Karpas-422 (cell line): ENCODE measurements around the gene MMP27. TPM values are rescaled to one million over a fixed set of nuclear protein-coding genes. Genes with fewer than 3 reads are reported as not detected.

ENCODE experiments used
- DNase-seq: peaks from one replicate; pipeline ENCODE4 v3.0.0-alpha.2; 2015
- H2AFZ ChIP-seq: fragments of 200-600 bp; sonication (generic); 2 replicates; pipeline ENCODE4 v1.6.1; 2014; ENCODE audit warnings: antibody characterized with exemption, low read length, mixed read lengths
- H3K27ac ChIP-seq: fragments of 200-600 bp; sonication (generic); 2 replicates; pipeline ENCODE4 v1.5.1; 2014; ENCODE audit warnings: mild to moderate bottlenecking, low read length, moderate library complexity
- H3K27me3 ChIP-seq: fragments of 200-600 bp; sonication (generic); 2 replicates; pipeline ENCODE4 v1.6.1; 2014; ENCODE audit warnings: low read length, mixed read lengths
- H3K36me3 ChIP-seq: fragments of 200-600 bp; sonication (generic); 2 replicates; pipeline ENCODE4 v1.6.1; 2014; ENCODE audit warnings: low read length, mixed read lengths; ENCODE audit not compliant: insufficient read depth
- H3K4me1 ChIP-seq: fragments of 200-600 bp; sonication (generic); 2 replicates; pipeline ENCODE4 v1.6.1; 2014; ENCODE audit warnings: mild to moderate bottlenecking, low read length, mixed read lengths
- H3K4me2 ChIP-seq: fragments of 200-600 bp; sonication (generic); 2 replicates; pipeline ENCODE4 v1.6.1; 2014; ENCODE audit warnings: low read length, low read depth, mild to moderate bottlenecking; ENCODE audit not compliant: poor library complexity, severe bottlenecking
- H3K4me3 ChIP-seq: fragments of 200-600 bp; sonication (generic); 2 replicates; pipeline ENCODE4 v1.5.1; 2014; ENCODE audit warnings: mild to moderate bottlenecking, antibody characterized with exemption, low read length, mixed read lengths
- H3K79me2 ChIP-seq: fragments of 200-600 bp; sonication (generic); 2 replicates; pipeline ENCODE4 v1.6.1; 2014; ENCODE audit warnings: mild to moderate bottlenecking, low read length, mixed read lengths
- H3K9ac ChIP-seq: fragments of 200-600 bp; sonication (generic); 2 replicates; pipeline ENCODE4 v1.6.0; 2014; ENCODE audit warnings: low read length
- H3K9me2 ChIP-seq: fragments of 200-600 bp; sonication (generic), shearing (Covaris generic); replicated peaks from 2 replicates; pipeline ENCODE4 v1.6.0; 2014; ENCODE audit warnings: mild to moderate bottlenecking, low read length, moderate library complexity; ENCODE audit not compliant: insufficient read depth
- H3K9me3 ChIP-seq: fragments of 300-700, 200-600 bp; sonication (generic); 2 replicates; pipeline ENCODE4 v1.6.1; 2014; ENCODE audit warnings: low read length, mixed read lengths
- H4K20me1 ChIP-seq: fragments of 200-600 bp; sonication (generic); 2 replicates; pipeline ENCODE4 v1.6.1; 2014; ENCODE audit warnings: mild to moderate bottlenecking, antibody characterized with exemption, low read length, low read depth; ENCODE audit not compliant: insufficient read depth
- total RNA-seq: library from RNA; depleted of rRNA; stranded (reverse); fragments of >200 nt; shearing (Covaris generic); gene quantifications from 2 replicates; pipeline ENCODE4 v1.2.3, GENCODE V29; 2014; ENCODE audit warnings: low replicate concordance; rRNA removed

Gene MMP27
- total RNA-seq, 1 experiment from 2014 or later: not detected

- H3K9me2 ChIP-seq: no peaks in the 10 kb centered on the region
- peaks cover 4% of the 10 kb centered on the region for H3K27me3 ChIP-seq
- no peak overlapping the region for H3K4me2 ChIP-seq
- no peak overlapping the region for H3K27ac ChIP-seq
- H3K9me3 ChIP-seq: peaks cover 6% of the 10 kb centered on the region; the same call in 1 of the 2 replicates
- no peaks in the 10 kb centered on the region for H3K4me1 ChIP-seq
- H4K20me1 ChIP-seq: no peaks in the 10 kb centered on the region
- no peak overlapping the region for H3K4me3 ChIP-seq
- DNase-seq: no peak
- no peak overlapping the region for H3K9ac ChIP-seq
- H2AFZ ChIP-seq: no peak overlapping the region
- H3K79me2 ChIP-seq: no peaks in the 10 kb centered on the region
- H3K36me3 ChIP-seq: no peaks in the 10 kb centered on the region
Observed at GRCh38 chr11:102656528-102656927, 49.0 kb downstream of the MMP27 start.

- Histone ChIP-seq H3K9ac (no peak overlapping the region), H4K20me1 (no peaks in the 10 kb centered on the region), H3K4me3 (no peak overlapping the region), H3K9me2 (no peaks in the 10 kb centered on the region), H2AFZ (no peak overlapping the region), H3K79me2 (no peaks in the 10 kb centered on the region), H3K27me3 (peaks cover 8% of the 10 kb centered on the region), H3K4me1 (no peaks in the 10 kb centered on the region), H3K9me3 (peaks cover 6% of the 10 kb centered on the region; the same call in 1 of the 2 replicates), H3K27ac (no peak overlapping the region), H3K4me2 (no peak overlapping the region), H3K36me3 (no peaks in the 10 kb centered on the region)
- DNase-seq: no peak
Observed at GRCh38 chr11:102655547-102655946, 50.0 kb downstream of the MMP27 start.

- no peak overlapping the region for H3K4me3 ChIP-seq
- no peak overlapping the region for H2AFZ ChIP-seq
- H3K27ac ChIP-seq: no peak overlapping the region
- H3K9me3 ChIP-seq: peaks cover 6% of the 10 kb centered on the region; the same call in 1 of the 2 replicates
- H3K9ac ChIP-seq: no peak overlapping the region
- no peaks in the 10 kb centered on the region for H3K9me2 ChIP-seq
- no peaks in the 10 kb centered on the region for H3K4me1 ChIP-seq
- H3K4me2 ChIP-seq: no peak overlapping the region
- no peaks in the 10 kb centered on the region for H4K20me1 ChIP-seq
- H3K36me3 ChIP-seq: no peaks in the 10 kb centered on the region
- peaks cover 8% of the 10 kb centered on the region for H3K27me3 ChIP-seq
- no peak for DNase-seq
- H3K79me2 ChIP-seq: no peaks in the 10 kb centered on the region
Observed at GRCh38 chr11:102654761-102655160, 50.8 kb downstream of the MMP27 start.

DNA sequence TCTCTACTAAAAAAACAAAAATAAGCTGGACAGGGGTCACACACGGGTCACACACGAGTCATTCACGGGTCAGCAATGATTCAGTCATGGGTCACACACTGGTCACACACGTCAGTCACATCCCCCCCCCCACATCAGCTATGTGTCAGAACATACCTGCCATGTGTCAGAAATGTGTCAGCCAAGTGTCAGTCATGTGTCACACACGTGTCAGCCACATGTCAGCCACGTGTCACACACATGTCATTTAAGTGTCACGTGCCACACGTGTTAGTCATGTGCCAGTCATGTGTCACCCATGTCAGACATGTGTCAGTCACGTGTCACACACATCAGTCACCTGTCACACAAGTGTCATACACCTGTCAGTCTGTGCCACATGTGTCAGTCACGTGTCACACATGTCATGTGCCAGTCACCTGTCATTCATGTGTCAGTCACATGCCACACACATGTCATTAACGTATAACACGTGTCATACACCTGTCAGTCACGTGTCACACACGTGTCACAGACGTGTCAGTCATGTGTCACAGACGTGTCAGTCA is 51.8 kb downstream of the MMP27 start:
- Histone ChIP-seq H3K36me3 (no peaks in the 10 kb centered on the region), H2AFZ (no peak overlapping the region), H3K27ac (no peak overlapping the region), H3K4me2 (no peak overlapping the region), H3K9me2 (no peaks in the 10 kb centered on the region), H4K20me1 (no peaks in the 10 kb centered on the region), H3K9ac (no peak overlapping the region), H3K79me2 (no peaks in the 10 kb centered on the region), H3K9me3 (peaks cover 6% of the 10 kb centered on the region; the same call in 1 of the 2 replicates), H3K27me3 (peaks cover 8% of the 10 kb centered on the region), H3K4me3 (no peak overlapping the region), H3K4me1 (no peaks in the 10 kb centered on the region)
- no peak for DNase-seq

- H4K20me1 ChIP-seq: no peaks in the 10 kb centered on the region
- no peak overlapping the region for H3K4me2 ChIP-seq
- no peak overlapping the region for H3K4me3 ChIP-seq
- no peaks in the 10 kb centered on the region for H3K79me2 ChIP-seq
- H3K27ac ChIP-seq: no peak overlapping the region
- H3K27me3 ChIP-seq: peaks cover 4% of the 10 kb centered on the region; the same call in 1 of the 2 replicates
- H3K9me3 ChIP-seq: no peaks in the 10 kb centered on the region
- H3K9me2 ChIP-seq: no peaks in the 10 kb centered on the region
- no peaks in the 10 kb centered on the region for H3K36me3 ChIP-seq
- H3K9ac ChIP-seq: no peak overlapping the region
- H3K4me1 ChIP-seq: no peaks in the 10 kb centered on the region
- no peak overlapping the region for H2AFZ ChIP-seq
- DNase-seq: no peak
Observed at GRCh38 chr11:102647430-102647829, 58.1 kb downstream of the MMP27 start.

GRCh38 chr11:102643941-102644340 is 61.6 kb downstream of the MMP27 start:
- H3K27me3 ChIP-seq: no peaks in the 10 kb centered on the region
- H3K79me2 ChIP-seq: no peaks in the 10 kb centered on the region
- H3K9me2 ChIP-seq: no peaks in the 10 kb centered on the region
- no peak overlapping the region for H3K27ac ChIP-seq
- no peak overlapping the region for H3K9ac ChIP-seq
- H3K4me2 ChIP-seq: no peak overlapping the region
- no peaks in the 10 kb centered on the region for H3K4me1 ChIP-seq
- no peak for DNase-seq
- no peaks in the 10 kb centered on the region for H3K36me3 ChIP-seq
- no peak overlapping the region for H2AFZ ChIP-seq
- no peaks in the 10 kb centered on the region for H4K20me1 ChIP-seq
- no peaks in the 10 kb centered on the region for H3K9me3 ChIP-seq
- H3K4me3 ChIP-seq: no peak overlapping the region

Other genes starting within 250 kb of the MMP27 start
- 0.34 TPM in 1 of 2 replicates, not detected in the other for gene MMP7, start 175.0 kb downstream of the MMP27 start, total RNA-seq
- not detected in 2 replicates for gene MMP20, start 80.4 kb downstream of the MMP27 start, total RNA-seq
- gene MMP8, start 19.2 kb upstream of the MMP27 start, total RNA-seq: not detected in 2 replicates
- not detected in 2 replicates for gene MMP10, start 74.9 kb upstream of the MMP27 start, total RNA-seq
- not detected in 2 replicates for gene MMP1, start 92.4 kb upstream of the MMP27 start, total RNA-seq
- gene MMP3, start 137.8 kb upstream of the MMP27 start, total RNA-seq: not detected in 2 replicates
- not detected in 2 replicates for gene MMP12, start 169.2 kb upstream of the MMP27 start, total RNA-seq
- gene MMP13, start 250.0 kb upstream of the MMP27 start, total RNA-seq: not detected in 2 replicates